NCI-H1417 treated with DMSO at 0.1 percent for 48 hours (cell line): ENCODE results near the gene TPRG1L.

Source experiments
- DNase-seq: peaks from one replicate; lab custom pipeline; 2025; lab: John Stamatoyannopoulos, UW

The TPRG1L gene

GRCh38 chr1:3593745-3594144, 31.1 kb upstream of the TPRG1L start:
- no peak for DNase-seq

- no peak for DNase-seq
These were observed 30.0 kb upstream of the TPRG1L start for GRCh38 chr1:3594706-3595377.

- no peak for DNase-seq
These were observed 28.9 kb upstream of the TPRG1L start for GRCh38 chr1:3595949-3596348.

GRCh38 chr1:3596663-3597598, 27.9 kb upstream of the TPRG1L start:
- no peak for DNase-seq

- DNase-seq = no peak
These were observed 27.2 kb upstream of the TPRG1L start for GRCh38 chr1:3597599-3597964.

GRCh38 chr1:3598051-3598491, 26.7 kb upstream of the TPRG1L start:
- no peak for DNase-seq

- no peak for DNase-seq
These were observed 26.1 kb upstream of the TPRG1L start for GRCh38 chr1:3598522-3599285.

GRCh38 chr1:3599286-3599811, 25.5 kb upstream of the TPRG1L start:
- DNase-seq = no peak

GRCh38 chr1:3599816-3600215, 25.0 kb upstream of the TPRG1L start:
- no peak for DNase-seq

- DNase-seq = no peak
These were observed 24.5 kb upstream of the TPRG1L start for GRCh38 chr1:3600354-3600753.

GRCh38 chr1:3601743-3602142, 23.1 kb upstream of the TPRG1L start:
- no peak for DNase-seq

- DNase-seq = no peak
These were observed 22.4 kb upstream of the TPRG1L start for GRCh38 chr1:3602375-3602774.

GRCh38 chr1:3603156-3603555, 21.7 kb upstream of the TPRG1L start:
- no peak for DNase-seq

- DNase-seq = no peak
These were observed 21.0 kb upstream of the TPRG1L start for GRCh38 chr1:3603571-3604467.

- DNase-seq = no peak
These were observed 20.3 kb upstream of the TPRG1L start for GRCh38 chr1:3604468-3604974.

GRCh38 chr1:3604997-3605823, 19.6 kb upstream of the TPRG1L start:
- DNase-seq = no peak

- DNase-seq = no peak
These were observed 17.8 kb upstream of the TPRG1L start for GRCh38 chr1:3606779-3607702.

- no peak for DNase-seq
These were observed 17.1 kb upstream of the TPRG1L start for GRCh38 chr1:3607703-3608065.

GRCh38 chr1:3608154-3608553, 16.7 kb upstream of the TPRG1L start:
- no peak for DNase-seq
